ENCODE measurements around the gene KIFC1.

DNA sequence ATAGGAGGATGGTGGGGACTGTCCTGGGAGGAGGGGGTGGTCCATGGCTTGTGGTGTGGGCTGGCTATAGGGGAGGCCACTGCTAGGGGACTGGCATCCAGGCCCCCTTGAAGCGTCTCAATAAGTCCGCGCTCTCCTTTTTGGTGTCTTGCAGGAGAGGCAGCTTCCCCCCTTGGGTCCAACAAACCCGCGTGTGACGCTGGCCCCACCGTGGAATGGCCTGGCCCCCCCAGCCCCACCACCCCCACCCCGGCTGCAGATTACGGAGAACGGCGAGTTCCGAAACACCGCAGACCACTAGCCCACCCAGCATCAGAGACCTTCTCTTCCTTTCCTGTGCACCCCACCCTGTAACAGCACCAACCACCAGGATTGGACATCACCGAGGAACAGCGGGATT is 60.0 kb downstream of the KIFC1 start:
- TF ChIP-seq, protein P1, sequence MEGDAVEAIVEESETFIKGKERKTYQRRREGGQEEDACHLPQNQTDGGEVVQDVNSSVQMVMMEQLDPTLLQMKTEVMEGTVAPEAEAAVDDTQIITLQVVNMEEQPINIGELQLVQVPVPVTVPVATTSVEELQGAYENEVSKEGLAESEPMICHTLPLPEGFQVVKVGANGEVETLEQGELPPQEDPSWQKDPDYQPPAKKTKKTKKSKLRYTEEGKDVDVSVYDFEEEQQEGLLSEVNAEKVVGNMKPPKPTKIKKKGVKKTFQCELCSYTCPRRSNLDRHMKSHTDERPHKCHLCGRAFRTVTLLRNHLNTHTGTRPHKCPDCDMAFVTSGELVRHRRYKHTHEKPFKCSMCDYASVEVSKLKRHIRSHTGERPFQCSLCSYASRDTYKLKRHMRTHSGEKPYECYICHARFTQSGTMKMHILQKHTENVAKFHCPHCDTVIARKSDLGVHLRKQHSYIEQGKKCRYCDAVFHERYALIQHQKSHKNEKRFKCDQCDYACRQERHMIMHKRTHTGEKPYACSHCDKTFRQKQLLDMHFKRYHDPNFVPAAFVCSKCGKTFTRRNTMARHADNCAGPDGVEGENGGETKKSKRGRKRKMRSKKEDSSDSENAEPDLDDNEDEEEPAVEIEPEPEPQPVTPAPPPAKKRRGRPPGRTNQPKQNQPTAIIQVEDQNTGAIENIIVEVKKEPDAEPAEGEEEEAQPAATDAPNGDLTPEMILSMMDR (IDR thresholded peaks at IDR 0.05) = no peak
- no peak for TF ChIP-seq EP300 (IDR thresholded peaks at IDR 0.05)
- no peak for TF ChIP-seq POLR2AphosphoS5 (IDR thresholded peaks at IDR 0.05)
- TF ChIP-seq POLR2A (IDR thresholded peaks at IDR 0.05) = no peak

All from stomach (tissue), 4 donors.